Omental fat pad (tissue), 4 donors: ENCODE results near the gene CDNF. TPM values are rescaled to one million over a fixed set of nuclear protein-coding genes. Genes with fewer than 3 reads are reported as not detected.
A peak's percentile ranks its signal among the peaks of the same experiment; 100 is the strongest.

Experiments used
- ATAC-seq: fragments of 150-250 bp; one replicate; pipeline ENCODE4 v1.9.1; 2016; ENCODE audit warnings: mild to moderate bottlenecking, moderate library complexity; ENCODE audit not compliant: low FRiP score
- DNase-seq: peaks from one replicate; pipeline ENCODE4 v3.0.0-alpha.2; 2019; ENCODE audit warnings: low spot score
- total RNA-seq, 4 donors: library from RNA; depleted of rRNA; stranded (reverse); fragments of >200 nt; gene quantifications; one replicate each; pipeline ENCODE4 v1.1.0, GENCODE V29; 2016
- TF ChIP-seq, protein P1 (sequence below), 3 donors: fragments of 450-650 bp; IDR thresholded peaks; one replicate each; pipeline ENCODE4 v1.5.1; 2016 to 2017; ENCODE audit warnings: antibody characterized with exemption in 3 of 3, mild to moderate bottlenecking in 3 of 3, moderate library complexity in 2 of 3

CDNF gene
- total RNA-seq, 4 donors from 2014 or later, result 1.4 to 7.3 (median 2.0) TPM

DNA sequence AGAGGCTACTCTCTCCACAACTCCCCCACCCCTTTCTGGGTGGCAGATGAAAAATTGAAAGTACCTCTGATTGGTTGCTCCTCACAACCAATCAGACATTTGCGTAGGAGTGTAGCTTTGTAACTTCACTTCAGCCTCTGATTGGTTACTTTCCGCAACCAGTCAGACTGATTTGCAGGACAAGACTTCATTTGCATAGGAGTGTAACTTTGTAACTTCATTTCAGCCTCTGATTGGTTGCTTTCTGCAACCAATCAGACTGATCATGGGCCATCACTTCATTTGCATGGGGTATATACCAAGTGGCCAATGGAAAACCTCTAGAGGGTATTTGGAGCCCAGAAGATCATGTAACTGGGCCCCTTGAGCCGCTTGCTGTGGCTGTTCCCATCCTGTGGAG is 25.6 kb downstream of the CDNF start:
- TF ChIP-seq, protein P1, sequence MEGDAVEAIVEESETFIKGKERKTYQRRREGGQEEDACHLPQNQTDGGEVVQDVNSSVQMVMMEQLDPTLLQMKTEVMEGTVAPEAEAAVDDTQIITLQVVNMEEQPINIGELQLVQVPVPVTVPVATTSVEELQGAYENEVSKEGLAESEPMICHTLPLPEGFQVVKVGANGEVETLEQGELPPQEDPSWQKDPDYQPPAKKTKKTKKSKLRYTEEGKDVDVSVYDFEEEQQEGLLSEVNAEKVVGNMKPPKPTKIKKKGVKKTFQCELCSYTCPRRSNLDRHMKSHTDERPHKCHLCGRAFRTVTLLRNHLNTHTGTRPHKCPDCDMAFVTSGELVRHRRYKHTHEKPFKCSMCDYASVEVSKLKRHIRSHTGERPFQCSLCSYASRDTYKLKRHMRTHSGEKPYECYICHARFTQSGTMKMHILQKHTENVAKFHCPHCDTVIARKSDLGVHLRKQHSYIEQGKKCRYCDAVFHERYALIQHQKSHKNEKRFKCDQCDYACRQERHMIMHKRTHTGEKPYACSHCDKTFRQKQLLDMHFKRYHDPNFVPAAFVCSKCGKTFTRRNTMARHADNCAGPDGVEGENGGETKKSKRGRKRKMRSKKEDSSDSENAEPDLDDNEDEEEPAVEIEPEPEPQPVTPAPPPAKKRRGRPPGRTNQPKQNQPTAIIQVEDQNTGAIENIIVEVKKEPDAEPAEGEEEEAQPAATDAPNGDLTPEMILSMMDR (IDR thresholded peaks at IDR 0.05), result no peak
- DNase-seq (no peak), ATAC-seq (no peak)

DNA sequence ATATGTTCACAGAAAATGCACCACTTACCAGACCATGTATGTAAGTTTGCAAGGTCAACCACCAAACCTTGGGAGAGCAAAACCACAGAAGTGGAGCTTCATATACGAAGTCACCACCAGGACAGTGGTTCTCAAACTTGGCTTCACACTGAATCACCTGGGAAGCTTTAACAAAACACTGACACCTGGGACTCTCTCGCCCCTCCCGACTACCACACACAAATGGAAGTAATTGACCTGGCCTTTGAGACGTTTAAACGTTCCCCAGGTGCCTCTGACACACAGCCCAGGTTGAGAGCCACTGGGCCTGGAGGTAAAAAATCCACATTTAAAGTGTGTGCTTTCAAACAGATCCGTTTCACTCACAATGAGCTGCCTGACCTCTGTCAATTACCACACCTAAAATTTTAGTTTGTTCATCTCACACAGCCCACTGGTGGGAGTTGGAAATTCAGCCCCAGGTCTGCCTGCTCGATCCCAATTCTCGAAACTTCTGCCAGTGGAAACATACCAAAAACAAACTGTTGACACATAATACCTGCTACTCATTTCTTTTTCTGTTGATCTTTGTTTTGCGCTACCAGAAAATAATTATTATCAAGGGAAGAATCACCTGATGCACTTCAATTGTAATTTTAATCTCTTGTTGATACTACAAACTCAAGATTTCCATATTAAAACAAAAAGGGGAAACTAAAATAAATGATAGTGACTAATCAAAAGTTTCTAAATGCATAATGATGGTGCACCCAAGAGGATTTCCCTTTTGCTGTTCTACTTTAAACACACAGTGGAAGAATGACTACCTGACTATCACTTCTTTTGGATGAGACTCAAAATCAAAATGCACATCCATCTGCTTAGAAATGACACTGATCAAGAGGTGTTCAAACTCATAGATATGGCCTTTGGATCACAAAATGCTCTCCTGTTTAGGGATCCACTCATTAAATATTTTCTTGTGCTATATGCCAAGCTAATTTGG is 26.6 kb downstream of the CDNF start:
- DNase-seq (no peak), ATAC-seq (no peak)
- TF ChIP-seq, protein P1 (IDR thresholded peaks at IDR 0.05), result no peak

DNA sequence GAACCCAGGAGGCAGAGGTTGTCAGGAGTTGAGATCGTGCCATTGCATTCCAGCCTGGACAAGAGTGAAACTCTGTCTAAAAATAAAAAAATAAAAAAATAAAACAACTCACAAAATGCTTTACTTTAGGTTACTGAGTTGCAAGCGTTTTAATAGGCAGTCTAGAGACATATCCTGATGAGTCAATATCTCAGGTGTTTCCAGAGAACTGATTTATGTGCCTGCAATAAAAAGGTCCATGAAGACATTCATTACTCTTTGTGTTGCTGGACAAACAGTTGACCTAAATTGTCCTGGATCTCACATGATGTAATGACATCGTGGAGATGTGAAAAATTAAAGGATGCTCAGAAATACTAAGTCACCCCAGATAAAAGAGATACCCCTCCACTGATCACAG is 31.5 kb downstream of the CDNF start:
- DNase-seq (no peak), ATAC-seq (no peak)
- TF ChIP-seq, protein P1 (IDR thresholded peaks at IDR 0.05), result no peak

DNA sequence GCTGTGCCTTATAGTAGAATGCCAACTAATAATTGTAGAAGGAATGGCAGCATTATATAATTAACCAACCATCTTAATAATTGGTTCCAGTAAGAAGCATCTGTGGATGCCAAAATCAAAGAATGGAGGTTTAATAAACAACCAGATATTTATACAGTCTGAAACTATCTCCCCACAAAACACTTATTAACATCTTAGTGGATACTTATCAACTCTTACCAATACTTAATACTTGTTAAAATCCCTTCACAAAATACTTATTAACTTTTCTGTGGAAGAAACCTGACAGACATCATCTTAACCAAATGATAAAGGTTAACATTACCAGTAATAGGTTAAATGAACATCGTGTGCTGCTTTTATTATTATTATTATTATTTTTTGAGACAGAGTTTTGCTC is 34.0 kb downstream of the CDNF start:
- ATAC-seq (no peak), DNase-seq (no peak)
- TF ChIP-seq, protein P1 (IDR thresholded peaks at IDR 0.05), result no peak

DNA sequence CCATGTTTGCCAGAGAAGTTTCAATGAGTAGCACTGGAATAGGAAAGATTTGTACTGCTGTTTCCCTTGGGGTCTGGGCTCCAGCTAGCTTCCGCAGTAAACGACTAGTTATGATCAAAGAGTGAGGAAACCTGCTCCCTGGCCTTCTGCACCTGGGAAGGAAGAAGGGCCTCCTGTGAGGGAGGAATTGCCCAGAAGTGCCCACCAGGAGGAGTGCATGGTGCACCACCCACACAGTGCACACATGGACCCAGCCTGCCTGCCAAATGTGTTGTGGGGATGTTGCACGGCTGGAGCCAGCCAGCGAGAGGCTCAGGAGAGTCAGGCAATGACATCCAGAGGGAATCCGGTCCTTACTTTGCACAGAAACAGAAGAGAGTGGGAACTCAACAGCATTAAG is 36.1 kb downstream of the CDNF start:
- ATAC-seq (peak; percentile 66), DNase-seq (no peak)
- TF ChIP-seq, protein P1 (IDR thresholded peaks at IDR 0.05), result no peak

DNA sequence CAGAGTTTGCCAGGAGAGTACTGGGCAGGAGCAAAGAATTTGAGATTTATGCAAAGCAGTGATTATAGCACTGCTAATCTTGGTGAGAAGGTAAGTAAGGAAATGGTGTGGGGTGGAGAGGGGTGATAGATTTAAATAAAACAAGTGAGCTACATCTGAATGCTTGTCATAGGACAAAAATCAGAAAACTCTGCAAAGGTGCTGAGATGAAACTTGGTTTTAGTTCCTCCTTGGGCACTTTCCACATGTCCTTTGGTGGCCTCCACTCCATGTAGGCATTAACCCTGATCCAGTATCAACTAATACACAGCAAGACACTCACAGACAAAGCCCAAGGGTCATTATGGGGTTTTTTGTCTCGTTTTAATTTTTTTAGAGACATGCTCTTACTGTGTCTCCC is 37.4 kb downstream of the CDNF start:
- ATAC-seq (no peak), DNase-seq (no peak)
- TF ChIP-seq, protein P1 (IDR thresholded peaks at IDR 0.05), result no peak

DNA sequence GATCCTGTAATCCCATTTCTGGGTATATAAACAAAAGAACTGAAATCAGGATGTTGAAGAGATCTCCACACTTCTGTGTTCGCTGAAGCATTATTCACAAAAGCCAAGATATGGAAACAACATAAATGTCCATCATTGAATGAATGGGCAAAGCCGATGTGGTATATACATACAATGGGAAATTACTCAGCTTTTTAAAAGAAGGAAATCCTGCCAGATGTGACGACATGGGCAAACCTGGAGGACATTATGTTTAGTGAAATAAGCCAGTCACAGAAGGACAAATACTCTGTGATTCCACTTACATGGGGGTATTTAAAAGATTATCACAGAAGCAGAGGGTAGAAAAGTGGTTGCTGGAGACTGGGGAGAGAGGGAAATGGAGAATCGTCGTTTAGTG is 39.2 kb downstream of the CDNF start:
- DNase-seq (no peak), ATAC-seq (no peak)
- TF ChIP-seq, protein P1 (IDR thresholded peaks at IDR 0.05), result no peak
